ENCODE measurements around the gene UGT2A1.

The UGT2A1 gene

GRCh38 chr4:69639542-69639941 is 13.5 kb downstream of the UGT2A1 start, which contains the start of gene UGT2A2:
Gene UGT2A2, minus strand, starts transcription at chr4:69639642. Its CDS starts 2 bp downstream, at chr4:69639640.
- Mint-ChIP-seq H3K27ac (no peak within 1 kb of the TSS), H3K36me3 (no peaks in the 10 kb centered on the region), H3K4me3 (no peak within 1 kb of the TSS), H3K9me3 (peaks cover 3% of the 10 kb centered on the region), H3K27me3 (no peaks in the 10 kb centered on the region), H3K4me1 (no peaks in the 10 kb centered on the region)
- no peak for ATAC-seq

- no peak for ATAC-seq
- Mint-ChIP-seq H3K36me3 (no peaks in the 10 kb centered on the region), H3K27me3 (no peaks in the 10 kb centered on the region), H3K4me1 (no peaks in the 10 kb centered on the region), H3K4me3 (no peak overlapping the region), H3K27ac (no peak overlapping the region), H3K9me3 (peaks cover 9% of the 10 kb centered on the region)
Observed at GRCh38 chr4:69617083-69617694, 35.9 kb downstream of the UGT2A1 start.

- no peaks in the 10 kb centered on the region for H3K27me3 Mint-ChIP-seq
- no peak overlapping the region for H3K4me3 Mint-ChIP-seq
- no peaks in the 10 kb centered on the region for H3K4me1 Mint-ChIP-seq
- no peak overlapping the region for H3K27ac Mint-ChIP-seq
- no peaks in the 10 kb centered on the region for H3K36me3 Mint-ChIP-seq
- H3K9me3 Mint-ChIP-seq: peaks cover 3% of the 10 kb centered on the region
- ATAC-seq: no peak
Observed at GRCh38 chr4:69610484-69610883, 42.6 kb downstream of the UGT2A1 start.

GRCh38 chr4:69601065-69601464 is 52.0 kb downstream of the UGT2A1 start:
- H3K27ac Mint-ChIP-seq: no peak overlapping the region
- H3K9me3 Mint-ChIP-seq: peaks cover 3% of the 10 kb centered on the region
- H3K36me3 Mint-ChIP-seq: no peaks in the 10 kb centered on the region
- H3K27me3 Mint-ChIP-seq: no peaks in the 10 kb centered on the region
- H3K4me1 Mint-ChIP-seq: no peaks in the 10 kb centered on the region
- ATAC-seq: no peak
- H3K4me3 Mint-ChIP-seq: no peak overlapping the region

GRCh38 chr4:69600013-69600412 is 53.0 kb downstream of the UGT2A1 start:
- Mint-ChIP-seq H3K27ac (no peak overlapping the region), H3K36me3 (no peaks in the 10 kb centered on the region), H3K4me1 (no peaks in the 10 kb centered on the region), H3K4me3 (no peak overlapping the region), H3K27me3 (no peaks in the 10 kb centered on the region), H3K9me3 (no peaks in the 10 kb centered on the region)
- no peak for ATAC-seq

GRCh38 chr4:69594382-69594781 is 58.7 kb downstream of the UGT2A1 start:
- H3K27ac Mint-ChIP-seq: no peak overlapping the region
- no peaks in the 10 kb centered on the region for H3K4me1 Mint-ChIP-seq
- H3K27me3 Mint-ChIP-seq: no peaks in the 10 kb centered on the region
- no peaks in the 10 kb centered on the region for H3K9me3 Mint-ChIP-seq
- ATAC-seq: no peak
- H3K36me3 Mint-ChIP-seq: no peaks in the 10 kb centered on the region
- no peak overlapping the region for H3K4me3 Mint-ChIP-seq

- H3K9me3 Mint-ChIP-seq: no peaks in the 10 kb centered on the region
- no peaks in the 10 kb centered on the region for H3K4me1 Mint-ChIP-seq
- H3K27me3 Mint-ChIP-seq: no peaks in the 10 kb centered on the region
- H3K36me3 Mint-ChIP-seq: no peaks in the 10 kb centered on the region
- ATAC-seq: no peak
- H3K27ac Mint-ChIP-seq: no peak overlapping the region
- H3K4me3 Mint-ChIP-seq: no peak overlapping the region
Observed at GRCh38 chr4:69591364-69591763, 61.7 kb downstream of the UGT2A1 start.

GRCh38 chr4:69589884-69590283 is 63.2 kb downstream of the UGT2A1 start:
- H3K4me1 Mint-ChIP-seq: no peaks in the 10 kb centered on the region
- no peaks in the 10 kb centered on the region for H3K27me3 Mint-ChIP-seq
- no peaks in the 10 kb centered on the region for H3K9me3 Mint-ChIP-seq
- H3K36me3 Mint-ChIP-seq: no peaks in the 10 kb centered on the region
- no peak for ATAC-seq
- no peak overlapping the region for H3K4me3 Mint-ChIP-seq
- no peak overlapping the region for H3K27ac Mint-ChIP-seq

- H3K36me3 Mint-ChIP-seq: no peaks in the 10 kb centered on the region
- ATAC-seq: no peak
- H3K27me3 Mint-ChIP-seq: no peaks in the 10 kb centered on the region
- no peak overlapping the region for H3K4me3 Mint-ChIP-seq
- no peaks in the 10 kb centered on the region for H3K4me1 Mint-ChIP-seq
- no peaks in the 10 kb centered on the region for H3K9me3 Mint-ChIP-seq
- no peak overlapping the region for H3K27ac Mint-ChIP-seq
Observed at GRCh38 chr4:69584135-69584534, 68.9 kb downstream of the UGT2A1 start.

GRCh38 chr4:69583543-69583942 is 69.5 kb downstream of the UGT2A1 start:
- Mint-ChIP-seq H3K27me3 (no peaks in the 10 kb centered on the region), H3K36me3 (no peaks in the 10 kb centered on the region), H3K4me1 (no peaks in the 10 kb centered on the region), H3K4me3 (no peak overlapping the region), H3K9me3 (no peaks in the 10 kb centered on the region), H3K27ac (no peak overlapping the region)
- no peak for ATAC-seq

- H3K27ac Mint-ChIP-seq: no peak overlapping the region
- no peak for ATAC-seq
- H3K36me3 Mint-ChIP-seq: no peaks in the 10 kb centered on the region
- H3K4me3 Mint-ChIP-seq: no peak overlapping the region
- H3K27me3 Mint-ChIP-seq: no peaks in the 10 kb centered on the region
- H3K4me1 Mint-ChIP-seq: no peaks in the 10 kb centered on the region
- H3K9me3 Mint-ChIP-seq: no peaks in the 10 kb centered on the region
Observed at GRCh38 chr4:69577245-69577644, 75.8 kb downstream of the UGT2A1 start.

GRCh38 chr4:69576251-69576877 is 76.7 kb downstream of the UGT2A1 start:
- Mint-ChIP-seq H3K9me3 (no peaks in the 10 kb centered on the region), H3K27ac (no peak overlapping the region), H3K4me1 (no peaks in the 10 kb centered on the region), H3K36me3 (no peaks in the 10 kb centered on the region), H3K4me3 (no peak overlapping the region), H3K27me3 (no peaks in the 10 kb centered on the region)
- peak; percentile 57 for ATAC-seq

GRCh38 chr4:69568787-69569186 is 84.3 kb downstream of the UGT2A1 start:
- Mint-ChIP-seq H3K27ac (no peak overlapping the region), H3K27me3 (no peaks in the 10 kb centered on the region), H3K4me1 (no peaks in the 10 kb centered on the region)

GRCh38 chr4:69563424-69563823 is 89.6 kb downstream of the UGT2A1 start:
- no peaks in the 10 kb centered on the region for H3K4me1 Mint-ChIP-seq
- ATAC-seq: no peak
- no peak overlapping the region for H3K4me3 Mint-ChIP-seq
- no peak overlapping the region for H3K27ac Mint-ChIP-seq
- peaks cover 2% of the 10 kb centered on the region for H3K9me3 Mint-ChIP-seq
- H3K36me3 Mint-ChIP-seq: no peaks in the 10 kb centered on the region
- H3K27me3 Mint-ChIP-seq: no peaks in the 10 kb centered on the region

More at GRCh38 chr4:69568787-69569186, 84.3 kb downstream of the UGT2A1 start:
- ATAC-seq: no peak
- no peak overlapping the region for H3K4me3 Mint-ChIP-seq
- H3K36me3 Mint-ChIP-seq: no peaks in the 10 kb centered on the region
- no peaks in the 10 kb centered on the region for H3K9me3 Mint-ChIP-seq

GRCh38 chr4:69549651-69550050 is 103.4 kb downstream of the UGT2A1 start:
- ATAC-seq: no peak
- no peak overlapping the region for H3K4me3 Mint-ChIP-seq
- no peaks in the 10 kb centered on the region for H3K4me1 Mint-ChIP-seq
- H3K9me3 Mint-ChIP-seq: peaks cover 5% of the 10 kb centered on the region
- no peak overlapping the region for H3K27ac Mint-ChIP-seq
- H3K27me3 Mint-ChIP-seq: no peaks in the 10 kb centered on the region
- no peaks in the 10 kb centered on the region for H3K36me3 Mint-ChIP-seq

- Mint-ChIP-seq H3K4me1 (no peaks in the 10 kb centered on the region), H3K27me3 (no peaks in the 10 kb centered on the region), H3K36me3 (no peaks in the 10 kb centered on the region), H3K4me3 (no peak overlapping the region), H3K9me3 (peaks cover 5% of the 10 kb centered on the region), H3K27ac (no peak overlapping the region)
- ATAC-seq: no peak
Observed at GRCh38 chr4:69546134-69546765, 106.8 kb downstream of the UGT2A1 start.
